Mucosa of descending colon (tissue), 3 donors: Measurements from ENCODE around the gene CEP350. TPM values are rescaled to one million over a fixed set of nuclear protein-coding genes. Genes with fewer than 3 reads are reported as not detected.
A peak's percentile ranks its signal among the peaks of the same experiment; 100 is the strongest.

Source experiments
- ATAC-seq: fragments of 200-7000 bp; cut with Tn5 transposase; one replicate; pipeline ENCODE4 v1.9.1; 2020; ENCODE audit warnings: mild to moderate bottlenecking, moderate library complexity
- DNase-seq, 3 donors: peaks; one replicate each; pipeline ENCODE4 v3.0.0-alpha.2; 2020
- H3K36me3 ChIP-seq: fragments of 200-600 bp; one replicate; pipeline ENCODE4 v1.8.0; 2021; ENCODE audit warnings: low read depth, mild to moderate bottlenecking
- H3K4me1 ChIP-seq: fragments of 200-600 bp; one replicate; pipeline ENCODE4 v1.8.0; 2021; ENCODE audit warnings: low read depth, mild to moderate bottlenecking
- H3K4me3 ChIP-seq: fragments of 200-600 bp; one replicate; pipeline ENCODE4 v1.8.0; 2021; ENCODE audit warnings: mild to moderate bottlenecking
- H3K9me3 ChIP-seq: fragments of 200-600 bp; one replicate; pipeline ENCODE4 v1.8.0; 2021; ENCODE audit warnings: mild to moderate bottlenecking
- intact Hi-C, 2 donors: fragments of 100-400 bp; cut with DNase I in 1 of 2; cut with micrococcal nuclease in 1 of 2; formaldehyde crosslinking; loops; one replicate each; pipeline versions ENCODE4 v1.11.0 to v1.11.1; 2022; cut with DNase I, micrococcal nuclease
- total RNA-seq, 3 donors: library from RNA; stranded (reverse); fragmentation: NEBNext Ultra II Directional in 2 of 3; extraction: Animal tissue kit (Norgen Biotek cat#: 25700) in 2 of 3; gene quantifications; one replicate each; pipeline versions ENCODE4 v1.2.1 to v1.2.4, GENCODE V29; 2021 to 2023
- TF ChIP-seq, protein P1 (sequence below): fragments of 200-600 bp; IDR thresholded peaks from one replicate; pipeline ENCODE4 v1.8.0; 2022; ENCODE audit warnings: antibody characterized with exemption, mild to moderate bottlenecking
- donor health status: DM: no; HTN: no; CAD: no; lungs with moderate emphysema.
- donor health status: DM: no; HTN: no; CAD: no.
- donor health status: DM: no; HTN: yes; CAD: no.

CEP350 gene
- total RNA-seq, 3 donors from 2014 or later, result 41.9 to 63.7 (median 53.9) TPM

DNA sequence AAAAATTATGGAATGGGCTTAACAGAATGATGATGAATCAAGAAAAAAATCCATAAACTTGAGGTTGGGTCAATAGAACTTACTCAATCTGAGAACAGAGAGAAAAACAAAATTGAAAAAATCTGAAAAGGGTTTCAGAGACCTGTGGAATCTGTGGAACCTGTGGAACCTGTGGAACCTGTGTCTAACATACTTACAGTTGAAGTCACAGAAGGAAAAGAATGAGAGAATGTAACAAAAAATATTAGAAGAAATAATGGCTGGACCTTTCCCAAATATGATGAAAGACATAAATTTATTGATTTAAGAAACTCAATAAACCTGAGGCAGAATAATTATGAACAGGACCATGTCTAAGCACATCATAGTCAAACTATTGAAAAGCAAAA is 182.4 kb downstream of the CEP350 start:
- Histone ChIP-seq H3K36me3 (no peaks in the 10 kb centered on the region), H3K9me3 (no peaks in the 10 kb centered on the region), H3K4me1 (no peaks in the 10 kb centered on the region), H3K4me3 (no peak overlapping the region)
- intact Hi-C loops, result no loop called here
- ATAC-seq (no peak), DNase-seq (no peak)
- TF ChIP-seq, protein P1, sequence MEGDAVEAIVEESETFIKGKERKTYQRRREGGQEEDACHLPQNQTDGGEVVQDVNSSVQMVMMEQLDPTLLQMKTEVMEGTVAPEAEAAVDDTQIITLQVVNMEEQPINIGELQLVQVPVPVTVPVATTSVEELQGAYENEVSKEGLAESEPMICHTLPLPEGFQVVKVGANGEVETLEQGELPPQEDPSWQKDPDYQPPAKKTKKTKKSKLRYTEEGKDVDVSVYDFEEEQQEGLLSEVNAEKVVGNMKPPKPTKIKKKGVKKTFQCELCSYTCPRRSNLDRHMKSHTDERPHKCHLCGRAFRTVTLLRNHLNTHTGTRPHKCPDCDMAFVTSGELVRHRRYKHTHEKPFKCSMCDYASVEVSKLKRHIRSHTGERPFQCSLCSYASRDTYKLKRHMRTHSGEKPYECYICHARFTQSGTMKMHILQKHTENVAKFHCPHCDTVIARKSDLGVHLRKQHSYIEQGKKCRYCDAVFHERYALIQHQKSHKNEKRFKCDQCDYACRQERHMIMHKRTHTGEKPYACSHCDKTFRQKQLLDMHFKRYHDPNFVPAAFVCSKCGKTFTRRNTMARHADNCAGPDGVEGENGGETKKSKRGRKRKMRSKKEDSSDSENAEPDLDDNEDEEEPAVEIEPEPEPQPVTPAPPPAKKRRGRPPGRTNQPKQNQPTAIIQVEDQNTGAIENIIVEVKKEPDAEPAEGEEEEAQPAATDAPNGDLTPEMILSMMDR, result no peak

DNA sequence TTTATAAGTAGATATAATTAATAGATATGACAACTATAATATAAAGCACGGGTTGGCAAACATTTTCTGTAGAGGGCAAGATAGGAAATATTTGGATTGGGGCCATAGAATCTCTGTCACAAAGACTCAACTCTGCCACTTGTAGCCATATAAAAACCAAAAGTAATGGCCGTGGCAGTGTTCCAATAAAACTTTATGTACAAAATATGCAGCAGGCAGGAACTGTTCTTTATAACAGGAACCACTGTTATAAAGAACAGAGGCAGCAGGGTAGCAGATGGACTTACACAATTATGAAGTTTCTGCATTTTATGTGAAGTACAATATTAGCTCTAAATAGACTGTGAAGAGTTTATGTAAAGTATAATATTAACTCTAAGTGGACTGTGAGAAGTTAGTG is 183.2 kb downstream of the CEP350 start:
- ATAC-seq (peak; percentile 50), DNase-seq (no peak)
- H3K36me3 ChIP-seq, result no peaks in the 10 kb centered on the region
- H3K4me3 ChIP-seq, result no peak overlapping the region
- no peaks in the 10 kb centered on the region for H3K4me1 ChIP-seq
- TF ChIP-seq, protein P1, result no peak
- intact Hi-C loops, result no loop called here
- no peaks in the 10 kb centered on the region for H3K9me3 ChIP-seq

DNA sequence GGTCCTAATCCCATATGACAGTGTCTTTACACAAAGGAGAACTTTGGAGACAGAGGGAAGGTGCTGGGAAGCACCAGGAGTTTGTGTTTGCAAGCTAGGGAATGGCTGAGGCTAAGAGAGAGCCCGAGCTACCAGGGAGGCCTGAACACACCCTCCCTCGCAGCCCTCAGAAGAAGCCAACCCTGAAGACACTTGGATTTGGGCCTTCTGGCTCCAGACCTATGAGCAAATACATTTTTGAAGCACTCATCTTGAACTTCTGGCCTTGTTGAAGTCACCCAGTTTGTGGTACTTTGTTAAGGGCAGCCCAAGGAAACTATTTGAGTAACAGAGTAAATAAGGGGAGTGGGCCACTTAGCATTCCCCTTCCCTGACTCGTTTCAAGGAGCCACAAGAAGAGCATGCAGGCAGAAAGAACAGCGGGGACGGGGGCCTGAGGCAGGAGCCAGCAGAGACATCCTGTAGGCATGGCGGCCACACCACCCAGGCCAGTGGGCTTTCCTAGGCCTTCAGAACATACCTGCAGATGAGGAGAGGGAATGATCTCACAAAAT is 186.8 kb downstream of the CEP350 start:
- no peaks in the 10 kb centered on the region for H3K36me3 ChIP-seq
- DNase-seq (no peak), ATAC-seq (no peak)
- intact Hi-C loops, result no loop called here
- H3K9me3 ChIP-seq, result no peaks in the 10 kb centered on the region
- TF ChIP-seq, protein P1, result no peak
- H3K4me1 ChIP-seq, result no peaks in the 10 kb centered on the region
- H3K4me3 ChIP-seq, result no peak overlapping the region

DNA sequence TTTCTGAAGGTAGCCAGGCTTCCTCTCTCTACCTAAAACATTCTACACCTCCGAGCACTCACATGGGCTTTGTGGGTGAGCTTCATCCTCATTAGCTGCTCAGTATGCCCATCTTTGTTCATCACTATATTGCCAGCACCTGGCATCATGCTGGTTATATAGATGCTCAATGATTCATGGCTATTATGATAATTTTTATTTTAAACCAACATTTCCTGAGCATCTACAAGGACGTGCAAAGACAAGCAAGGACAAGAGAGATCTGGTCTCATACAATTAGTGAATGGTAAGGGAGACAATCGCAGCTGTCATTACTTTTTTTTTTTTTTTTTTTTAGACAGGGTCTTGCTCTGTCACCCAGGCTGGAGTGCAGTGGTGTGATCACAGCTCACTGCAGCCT is 188.7 kb downstream of the CEP350 start:
- DNase-seq, result no peak
- no peak for ATAC-seq
- intact Hi-C loops, result no loop called here
- Histone ChIP-seq H3K36me3 (no peaks in the 10 kb centered on the region), H3K4me1 (no peaks in the 10 kb centered on the region), H3K9me3 (no peaks in the 10 kb centered on the region), H3K4me3 (no peak overlapping the region)
- TF ChIP-seq, protein P1, result no peak

DNA sequence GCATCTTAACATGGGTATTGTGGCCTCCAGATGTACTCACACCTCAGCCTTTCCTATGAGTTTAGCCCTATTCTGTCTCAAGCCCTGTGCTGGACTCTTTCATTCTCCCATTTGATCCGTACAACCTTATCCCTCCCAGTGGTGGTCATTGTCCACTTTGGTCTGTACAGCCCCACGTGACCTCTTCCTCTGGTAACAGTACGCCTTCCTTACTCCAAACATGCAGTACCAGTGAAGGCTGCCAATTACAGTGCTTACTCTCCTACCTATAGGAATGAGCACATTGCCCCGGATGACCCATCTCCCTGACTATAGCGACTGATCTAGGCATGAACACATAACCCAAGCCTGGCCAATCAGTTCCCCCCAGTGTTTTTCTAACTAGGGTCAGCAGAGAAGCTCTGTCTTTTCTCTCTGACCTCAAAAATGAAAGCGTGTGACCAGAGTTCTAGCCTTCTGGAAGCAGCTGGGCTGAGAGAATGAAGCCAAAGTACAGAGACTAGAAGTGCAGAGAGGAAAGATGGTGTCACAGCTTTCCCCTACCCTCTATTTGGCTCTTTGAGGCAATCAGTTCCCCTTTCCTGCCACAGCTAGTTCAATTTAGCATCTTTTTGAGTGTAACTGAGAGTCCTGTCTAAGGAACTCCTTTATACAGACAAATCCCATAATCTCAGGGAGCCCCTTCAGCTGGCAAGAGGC is 190.2 kb downstream of the CEP350 start:
- no peaks in the 10 kb centered on the region for H3K9me3 ChIP-seq
- H3K4me3 ChIP-seq, result no peak overlapping the region
- no peak for DNase-seq
- no peaks in the 10 kb centered on the region for H3K4me1 ChIP-seq
- TF ChIP-seq, protein P1, result no peak
- intact Hi-C loops, result no loop called here
- ATAC-seq, result no peak
- no peaks in the 10 kb centered on the region for H3K36me3 ChIP-seq
